GM23338 (cell line): ENCODE measurements around the gene TOM1L2. TPM values are rescaled to one million over a fixed set of nuclear protein-coding genes. Genes with fewer than 3 reads are reported as not detected.

ENCODE experiments used
- ATAC-seq: fragments of 200-7000 bp; cut with Tn5 transposase; 3 replicates; pipeline ENCODE4 v1.9.1; 2020
- DNase-seq: peaks from one replicate; pipeline ENCODE4 v3.0.0-alpha.2; 2015; ENCODE audit warnings: low spot score
- H2AFZ ChIP-seq: fragments of 200-600 bp; sonication (generic); 2 replicates; pipeline ENCODE4 v1.8.0; 2016; ENCODE audit warnings: antibody characterized with exemption, mild to moderate bottlenecking, moderate library complexity
- H3F3A ChIP-seq: fragments of 200-600 bp; sonication (generic); replicated peaks from 2 replicates; pipeline ENCODE4 v1.8.0; 2017; ENCODE audit warnings: antibody characterized with exemption, mixed run types, low read depth
- H3K27ac ChIP-seq: fragments of 200-600 bp; sonication (generic); 2 replicates; pipeline ENCODE4 v1.6.1; 2016; ENCODE audit warnings: low read depth
- H3K27me3 ChIP-seq: fragments of 200-600 bp; sonication (generic); 2 replicates; pipeline ENCODE4 v1.8.0; 2016; ENCODE audit warnings: mild to moderate bottlenecking, mixed run types, moderate library complexity; ENCODE audit not compliant: insufficient read depth
- H3K36me3 ChIP-seq: fragments of 200-600 bp; sonication (generic); 2 replicates; pipeline ENCODE4 v1.8.0; 2016; ENCODE audit warnings: mild to moderate bottlenecking; ENCODE audit not compliant: insufficient read depth
- H3K4me1 ChIP-seq: fragments of 200-600 bp; sonication (generic); 2 replicates; pipeline ENCODE4 v1.8.0; 2016; ENCODE audit warnings: mild to moderate bottlenecking, moderate library complexity; ENCODE audit not compliant: insufficient read depth
- H3K4me2 ChIP-seq: fragments of 200-600 bp; sonication (generic); 2 replicates; pipeline ENCODE4 v1.7.1; 2017; ENCODE audit warnings: mixed run types
- H3K4me3 ChIP-seq: fragments of 200-600 bp; sonication (generic); 2 replicates; pipeline ENCODE4 v1.6.1; 2016; ENCODE audit warnings: mixed run types
- H3K79me2 ChIP-seq: fragments of 200-600 bp; sonication (generic); replicated peaks from 2 replicates; pipeline ENCODE4 v1.8.0; 2017; ENCODE audit warnings: mild to moderate bottlenecking; ENCODE audit not compliant: insufficient read depth
- H3K9me2 ChIP-seq: fragments of 200-600 bp; sonication (generic); 2 replicates; pipeline ENCODE4 v1.8.0; 2017; ENCODE audit not compliant: insufficient read depth
- H4K20me1 ChIP-seq: fragments of 200-600 bp; sonication (generic); replicated peaks from 2 replicates; pipeline ENCODE4 v1.8.0; 2017; ENCODE audit warnings: mild to moderate bottlenecking; ENCODE audit not compliant: insufficient read depth
- H3K27ac Mint-ChIP-seq: 2 replicates; pipeline ENCODE4 v1.8.0; 2020; ENCODE audit warnings: inconsistent platforms, mild to moderate bottlenecking, moderate library complexity, mixed read lengths
- H3K27me3 Mint-ChIP-seq: 3 replicates; pipeline ENCODE4 v1.8.0; 2022; ENCODE audit warnings: low read depth, mild to moderate bottlenecking, moderate library complexity, mixed read lengths, inconsistent platforms; ENCODE audit not compliant: insufficient read depth, poor library complexity
- H3K36me3 Mint-ChIP-seq: 3 replicates; pipeline ENCODE4 v1.8.0; 2021; ENCODE audit warnings: low read depth, mild to moderate bottlenecking, inconsistent platforms, moderate library complexity, mixed read lengths
- H3K4me1 Mint-ChIP-seq: 3 replicates; pipeline ENCODE4 v1.8.0; 2020; ENCODE audit warnings: mild to moderate bottlenecking, inconsistent platforms, mixed read lengths
- H3K4me3 Mint-ChIP-seq: 3 replicates; pipeline ENCODE4 v1.8.0; 2021; ENCODE audit warnings: moderate library complexity, mild to moderate bottlenecking, inconsistent platforms, mixed read lengths
- H3K9me3 Mint-ChIP-seq: 3 replicates; pipeline ENCODE4 v1.8.0; 2020; ENCODE audit warnings: moderate library complexity, mild to moderate bottlenecking, inconsistent platforms, mixed read lengths
- CREB1 ChIP-seq: fragments of 250-450 bp; sonication (Bioruptor Pico); IDR thresholded peaks from 2 replicates; pipeline ENCODE4 v1.5.0; 2020; ENCODE audit warnings: low read depth, mild to moderate bottlenecking, moderate library complexity
- ETS1 ChIP-seq: IDR thresholded peaks from 2 replicates; pipeline ENCODE4 v1.6.1; 2016; ENCODE audit warnings: antibody characterized with exemption
- EZH2 ChIP-seq: fragments of 200-600 bp; sonication (generic); IDR thresholded peaks from one replicate; pipeline ENCODE4 v1.8.0; 2017; ENCODE audit warnings: antibody characterized with exemption, mild to moderate bottlenecking, low read depth; ENCODE audit not compliant: unreplicated experiment
- EZH2phosphoT487 ChIP-seq: fragments of 200-600 bp; sonication (generic); IDR thresholded peaks from one replicate; pipeline ENCODE4 v1.8.1; 2018; ENCODE audit warnings: antibody characterized with exemption; ENCODE audit not compliant: unreplicated experiment
- JUNB ChIP-seq: IDR thresholded peaks from one replicate; pipeline ENCODE4 v1.6.1; 2016; ENCODE audit warnings: antibody characterized with exemption; ENCODE audit not compliant: unreplicated experiment
- NANOG ChIP-seq: IDR thresholded peaks from 2 replicates; pipeline ENCODE4 v1.6.1; 2016; ENCODE audit warnings: antibody characterized with exemption, borderline replicate concordance
- POLR2AphosphoS5 ChIP-seq: IDR thresholded peaks from 2 replicates; pipeline ENCODE4 v1.6.1; 2016; ENCODE audit warnings: antibody characterized with exemption, low read depth
- STAT1 ChIP-seq: IDR thresholded peaks from one replicate; pipeline ENCODE4 v1.6.1; 2016; ENCODE audit warnings: antibody characterized with exemption; ENCODE audit not compliant: unreplicated experiment
- ZNF114 ChIP-seq: fragments of 250-450 bp; sonication (Bioruptor Pico); IDR thresholded peaks from 2 replicates; pipeline ENCODE4 v1.5.0; 2020; ENCODE audit warnings: mild to moderate bottlenecking, moderate library complexity
- ZNF331 ChIP-seq: fragments of 250-450 bp; sonication (Bioruptor Pico); IDR thresholded peaks from 2 replicates; pipeline ENCODE4 v1.5.0; 2020; ENCODE audit warnings: low read depth, mild to moderate bottlenecking, moderate library complexity
- polyA plus RNA-seq: library from polyadenylated mRNA; unstranded; fragments of >200 nt; fragmentation: Nextera tagmentation; extraction: Ambion mirVana; gene quantifications from 2 replicates; pipeline ENCODE4 v1.2.1, GENCODE V29; 2016
- total RNA-seq: library from RNA; depleted of rRNA; stranded (reverse); fragments of >200 nt; shearing (Covaris generic); gene quantifications from 2 replicates; pipeline ENCODE4 v1.2.3, GENCODE V29; 2014
- TF ChIP-seq, protein P1 (sequence below), 2 experiments: fragments of 200-600 bp in 1 of 2; sonication (generic) in 1 of 2; conservative IDR thresholded peaks; 2 replicates each; pipeline versions ENCODE4 v1.5.1 to v1.6.1; 2016 to 2017; ENCODE audit warnings: antibody characterized with exemption in 2 of 2, low read depth in 2 of 2, mild to moderate bottlenecking in 2 of 2, moderate library complexity in 1 of 2
- TF ChIP-seq, protein P2 (sequence below): fragments of 250-450 bp; sonication (Bioruptor Pico); IDR thresholded peaks from 2 replicates; pipeline ENCODE4 v1.5.0; 2020; ENCODE audit warnings: mild to moderate bottlenecking, moderate library complexity
- TF ChIP-seq, protein P3 (sequence below): IDR thresholded peaks from one replicate; pipeline ENCODE4 v1.6.1; 2018; ENCODE audit warnings: antibody characterized with exemption; ENCODE audit not compliant: unreplicated experiment

TOM1L2 gene
- total and polyA plus RNA-seq, 2 experiments from 2014 or later: 3.3 TPM

GRCh38 chr17:17872547-17873345 is 99.5 kb downstream of the TOM1L2 start:
- H3K27ac Mint-ChIP-seq: no peak overlapping the region
- H3K9me3 Mint-ChIP-seq: no peaks in the 10 kb centered on the region
- Histone ChIP-seq H3K27ac (no peak overlapping the region), H3K4me1 (peaks cover 24% of the 10 kb centered on the region), H3K27me3 (0 out of 2 replicates have a peak, but pooled peaks cover 2% of the 10 kb centered on the region), H2AFZ (no peak overlapping the region), H3F3A (peaks cover 14% of the 10 kb centered on the region), H3K79me2 (no peaks in the 10 kb centered on the region), H3K4me2 (no peak overlapping the region), H3K4me3 (no peak overlapping the region), H3K9me2 (no peaks in the 10 kb centered on the region), H4K20me1 (no peaks in the 10 kb centered on the region; the same call in 1 of the 2 replicates), H3K36me3 (no peaks in the 10 kb centered on the region)
- DNase-seq (no peak), ATAC-seq (no peak)
- no peak for TF ChIP-seq EZH2phosphoT487
- TF ChIP-seq CREB1: no peak
- no peak for TF ChIP-seq ZNF114 (CRISPR knock-in tag)
- TF ChIP-seq EZH2: no peak
- TF ChIP-seq, protein P1, sequence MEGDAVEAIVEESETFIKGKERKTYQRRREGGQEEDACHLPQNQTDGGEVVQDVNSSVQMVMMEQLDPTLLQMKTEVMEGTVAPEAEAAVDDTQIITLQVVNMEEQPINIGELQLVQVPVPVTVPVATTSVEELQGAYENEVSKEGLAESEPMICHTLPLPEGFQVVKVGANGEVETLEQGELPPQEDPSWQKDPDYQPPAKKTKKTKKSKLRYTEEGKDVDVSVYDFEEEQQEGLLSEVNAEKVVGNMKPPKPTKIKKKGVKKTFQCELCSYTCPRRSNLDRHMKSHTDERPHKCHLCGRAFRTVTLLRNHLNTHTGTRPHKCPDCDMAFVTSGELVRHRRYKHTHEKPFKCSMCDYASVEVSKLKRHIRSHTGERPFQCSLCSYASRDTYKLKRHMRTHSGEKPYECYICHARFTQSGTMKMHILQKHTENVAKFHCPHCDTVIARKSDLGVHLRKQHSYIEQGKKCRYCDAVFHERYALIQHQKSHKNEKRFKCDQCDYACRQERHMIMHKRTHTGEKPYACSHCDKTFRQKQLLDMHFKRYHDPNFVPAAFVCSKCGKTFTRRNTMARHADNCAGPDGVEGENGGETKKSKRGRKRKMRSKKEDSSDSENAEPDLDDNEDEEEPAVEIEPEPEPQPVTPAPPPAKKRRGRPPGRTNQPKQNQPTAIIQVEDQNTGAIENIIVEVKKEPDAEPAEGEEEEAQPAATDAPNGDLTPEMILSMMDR (conservative IDR thresholded peaks at IDR 0.05; ENCODE audit: low read depth in 2 of 2): no peak
- no peak for TF ChIP-seq ETS1
- no peak for TF ChIP-seq STAT1
- TF ChIP-seq JUNB: no peak
- TF ChIP-seq, protein P2, sequence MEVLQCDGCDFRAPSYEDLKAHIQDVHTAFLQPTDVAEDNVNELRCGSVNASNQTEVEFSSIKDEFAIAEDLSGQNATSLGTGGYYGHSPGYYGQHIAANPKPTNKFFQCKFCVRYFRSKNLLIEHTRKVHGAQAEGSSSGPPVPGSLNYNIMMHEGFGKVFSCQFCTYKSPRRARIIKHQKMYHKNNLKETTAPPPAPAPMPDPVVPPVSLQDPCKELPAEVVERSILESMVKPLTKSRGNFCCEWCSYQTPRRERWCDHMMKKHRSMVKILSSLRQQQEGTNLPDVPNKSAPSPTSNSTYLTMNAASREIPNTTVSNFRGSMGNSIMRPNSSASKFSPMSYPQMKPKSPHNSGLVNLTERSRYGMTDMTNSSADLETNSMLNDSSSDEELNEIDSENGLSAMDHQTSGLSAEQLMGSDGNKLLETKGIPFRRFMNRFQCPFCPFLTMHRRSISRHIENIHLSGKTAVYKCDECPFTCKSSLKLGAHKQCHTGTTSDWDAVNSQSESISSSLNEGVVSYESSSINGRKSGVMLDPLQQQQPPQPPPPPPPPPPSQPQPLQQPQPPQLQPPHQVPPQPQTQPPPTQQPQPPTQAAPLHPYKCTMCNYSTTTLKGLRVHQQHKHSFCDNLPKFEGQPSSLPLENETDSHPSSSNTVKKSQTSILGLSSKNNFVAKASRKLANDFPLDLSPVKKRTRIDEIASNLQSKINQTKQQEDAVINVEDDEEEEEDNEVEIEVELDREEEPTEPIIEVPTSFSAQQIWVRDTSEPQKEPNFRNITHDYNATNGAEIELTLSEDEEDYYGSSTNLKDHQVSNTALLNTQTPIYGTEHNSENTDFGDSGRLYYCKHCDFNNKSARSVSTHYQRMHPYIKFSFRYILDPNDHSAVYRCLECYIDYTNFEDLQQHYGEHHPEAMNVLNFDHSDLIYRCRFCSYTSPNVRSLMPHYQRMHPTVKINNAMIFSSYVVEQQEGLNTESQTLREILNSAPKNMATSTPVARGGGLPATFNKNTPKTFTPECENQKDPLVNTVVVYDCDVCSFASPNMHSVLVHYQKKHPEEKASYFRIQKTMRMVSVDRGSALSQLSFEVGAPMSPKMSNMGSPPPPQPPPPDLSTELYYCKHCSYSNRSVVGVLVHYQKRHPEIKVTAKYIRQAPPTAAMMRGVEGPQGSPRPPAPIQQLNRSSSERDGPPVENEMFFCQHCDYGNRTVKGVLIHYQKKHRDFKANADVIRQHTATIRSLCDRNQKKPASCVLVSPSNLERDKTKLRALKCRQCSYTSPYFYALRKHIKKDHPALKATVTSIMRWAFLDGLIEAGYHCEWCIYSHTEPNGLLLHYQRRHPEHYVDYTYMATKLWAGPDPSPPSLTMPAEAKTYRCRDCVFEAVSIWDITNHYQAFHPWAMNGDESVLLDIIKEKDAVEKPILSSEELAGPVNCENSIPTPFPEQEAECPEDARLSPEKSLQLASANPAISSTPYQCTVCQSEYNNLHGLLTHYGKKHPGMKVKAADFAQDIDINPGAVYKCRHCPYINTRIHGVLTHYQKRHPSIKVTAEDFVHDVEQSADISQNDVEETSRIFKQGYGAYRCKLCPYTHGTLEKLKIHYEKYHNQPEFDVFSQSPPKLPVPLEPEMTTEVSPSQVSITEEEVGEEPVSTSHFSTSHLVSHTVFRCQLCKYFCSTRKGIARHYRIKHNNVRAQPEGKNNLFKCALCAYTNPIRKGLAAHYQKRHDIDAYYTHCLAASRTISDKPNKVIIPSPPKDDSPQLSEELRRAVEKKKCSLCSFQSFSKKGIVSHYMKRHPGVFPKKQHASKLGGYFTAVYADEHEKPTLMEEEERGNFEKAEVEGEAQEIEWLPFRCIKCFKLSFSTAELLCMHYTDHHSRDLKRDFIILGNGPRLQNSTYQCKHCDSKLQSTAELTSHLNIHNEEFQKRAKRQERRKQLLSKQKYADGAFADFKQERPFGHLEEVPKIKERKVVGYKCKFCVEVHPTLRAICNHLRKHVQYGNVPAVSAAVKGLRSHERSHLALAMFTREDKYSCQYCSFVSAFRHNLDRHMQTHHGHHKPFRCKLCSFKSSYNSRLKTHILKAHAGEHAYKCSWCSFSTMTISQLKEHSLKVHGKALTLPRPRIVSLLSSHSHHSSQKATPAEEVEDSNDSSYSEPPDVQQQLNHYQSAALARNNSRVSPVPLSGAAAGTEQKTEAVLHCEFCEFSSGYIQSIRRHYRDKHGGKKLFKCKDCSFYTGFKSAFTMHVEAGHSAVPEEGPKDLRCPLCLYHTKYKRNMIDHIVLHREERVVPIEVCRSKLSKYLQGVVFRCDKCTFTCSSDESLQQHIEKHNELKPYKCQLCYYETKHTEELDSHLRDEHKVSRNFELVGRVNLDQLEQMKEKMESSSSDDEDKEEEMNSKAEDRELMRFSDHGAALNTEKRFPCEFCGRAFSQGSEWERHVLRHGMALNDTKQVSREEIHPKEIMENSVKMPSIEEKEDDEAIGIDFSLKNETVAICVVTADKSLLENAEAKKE (CRISPR knock-in tag): no peak
- TF ChIP-seq, protein P3, sequence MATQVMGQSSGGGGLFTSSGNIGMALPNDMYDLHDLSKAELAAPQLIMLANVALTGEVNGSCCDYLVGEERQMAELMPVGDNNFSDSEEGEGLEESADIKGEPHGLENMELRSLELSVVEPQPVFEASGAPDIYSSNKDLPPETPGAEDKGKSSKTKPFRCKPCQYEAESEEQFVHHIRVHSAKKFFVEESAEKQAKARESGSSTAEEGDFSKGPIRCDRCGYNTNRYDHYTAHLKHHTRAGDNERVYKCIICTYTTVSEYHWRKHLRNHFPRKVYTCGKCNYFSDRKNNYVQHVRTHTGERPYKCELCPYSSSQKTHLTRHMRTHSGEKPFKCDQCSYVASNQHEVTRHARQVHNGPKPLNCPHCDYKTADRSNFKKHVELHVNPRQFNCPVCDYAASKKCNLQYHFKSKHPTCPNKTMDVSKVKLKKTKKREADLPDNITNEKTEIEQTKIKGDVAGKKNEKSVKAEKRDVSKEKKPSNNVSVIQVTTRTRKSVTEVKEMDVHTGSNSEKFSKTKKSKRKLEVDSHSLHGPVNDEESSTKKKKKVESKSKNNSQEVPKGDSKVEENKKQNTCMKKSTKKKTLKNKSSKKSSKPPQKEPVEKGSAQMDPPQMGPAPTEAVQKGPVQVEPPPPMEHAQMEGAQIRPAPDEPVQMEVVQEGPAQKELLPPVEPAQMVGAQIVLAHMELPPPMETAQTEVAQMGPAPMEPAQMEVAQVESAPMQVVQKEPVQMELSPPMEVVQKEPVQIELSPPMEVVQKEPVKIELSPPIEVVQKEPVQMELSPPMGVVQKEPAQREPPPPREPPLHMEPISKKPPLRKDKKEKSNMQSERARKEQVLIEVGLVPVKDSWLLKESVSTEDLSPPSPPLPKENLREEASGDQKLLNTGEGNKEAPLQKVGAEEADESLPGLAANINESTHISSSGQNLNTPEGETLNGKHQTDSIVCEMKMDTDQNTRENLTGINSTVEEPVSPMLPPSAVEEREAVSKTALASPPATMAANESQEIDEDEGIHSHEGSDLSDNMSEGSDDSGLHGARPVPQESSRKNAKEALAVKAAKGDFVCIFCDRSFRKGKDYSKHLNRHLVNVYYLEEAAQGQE: no peak
- no peak for TF ChIP-seq NANOG
- TF ChIP-seq ZNF331 (CRISPR knock-in tag): no peak
- no peak for TF ChIP-seq POLR2AphosphoS5
- no peaks in the 10 kb centered on the region for H3K36me3 Mint-ChIP-seq
- peaks cover 15% of the 10 kb centered on the region for H3K27me3 Mint-ChIP-seq
- no peak overlapping the region for H3K4me3 Mint-ChIP-seq
- peaks cover 39% of the 10 kb centered on the region for H3K4me1 Mint-ChIP-seq
